Stimulated activated naive CD4-positive, alpha-beta T cell treated with Interleukin-2 at 50 U/mL for 16 hours (primary cell): Measurements from ENCODE around the gene TAC4.

Source experiments
- DNase-seq: peaks from one replicate; lab custom pipeline; 2025; lab: John Stamatoyannopoulos, UW

The TAC4 gene

DNA sequence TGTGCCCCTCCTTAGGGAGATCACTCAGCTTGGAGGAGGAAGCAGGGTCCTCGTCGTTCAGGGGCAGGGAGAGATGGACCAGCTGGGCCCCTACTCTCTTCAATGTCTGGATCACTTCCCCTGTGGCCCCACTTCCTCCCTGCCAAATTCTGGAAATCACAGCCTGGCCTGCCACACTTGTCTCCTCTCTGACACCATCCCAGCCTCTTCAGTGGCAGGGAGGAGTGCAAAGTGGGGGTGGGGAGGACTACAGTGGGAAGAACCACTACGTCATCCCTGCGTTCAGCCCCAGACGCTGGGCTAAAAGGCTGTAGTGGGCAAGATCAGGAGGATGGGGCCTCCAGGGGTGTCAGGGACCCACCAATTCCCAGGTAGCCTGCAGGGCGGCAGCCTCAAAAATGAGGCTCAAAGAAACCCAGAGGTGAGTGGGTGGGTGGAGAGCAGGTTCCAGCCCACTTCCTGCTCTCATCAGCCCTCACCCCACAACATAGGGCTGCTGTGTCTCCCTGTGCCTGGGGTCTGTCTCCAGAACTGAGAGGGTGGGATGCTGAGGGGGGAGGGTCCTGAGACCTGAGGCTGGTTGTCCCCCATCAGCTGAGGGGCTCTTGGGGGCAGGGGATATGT, 25.0 kb upstream of the TAC4 start:
- DNase-seq: no peak

DNA sequence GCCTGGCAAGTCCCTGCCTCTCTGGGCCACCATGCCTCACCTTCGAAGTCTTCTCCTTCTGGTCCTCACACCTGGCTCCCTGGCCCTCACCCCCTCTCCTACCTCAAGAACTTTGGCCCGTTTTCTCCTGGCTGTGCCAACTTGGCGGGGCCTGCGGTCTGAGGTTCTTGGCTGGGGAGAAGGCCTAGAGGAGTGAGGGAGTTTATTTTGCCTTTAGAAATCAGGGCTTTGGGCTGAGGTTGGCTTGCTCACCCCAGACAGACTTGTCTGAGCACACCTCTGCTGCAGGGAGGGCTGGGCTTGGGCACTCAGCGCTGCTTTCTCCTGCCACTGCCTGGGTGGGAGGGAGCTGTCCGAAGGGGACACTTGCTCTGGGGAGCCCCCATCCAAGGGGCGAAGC, 23.3 kb upstream of the TAC4 start:
- no peak for DNase-seq

DNA sequence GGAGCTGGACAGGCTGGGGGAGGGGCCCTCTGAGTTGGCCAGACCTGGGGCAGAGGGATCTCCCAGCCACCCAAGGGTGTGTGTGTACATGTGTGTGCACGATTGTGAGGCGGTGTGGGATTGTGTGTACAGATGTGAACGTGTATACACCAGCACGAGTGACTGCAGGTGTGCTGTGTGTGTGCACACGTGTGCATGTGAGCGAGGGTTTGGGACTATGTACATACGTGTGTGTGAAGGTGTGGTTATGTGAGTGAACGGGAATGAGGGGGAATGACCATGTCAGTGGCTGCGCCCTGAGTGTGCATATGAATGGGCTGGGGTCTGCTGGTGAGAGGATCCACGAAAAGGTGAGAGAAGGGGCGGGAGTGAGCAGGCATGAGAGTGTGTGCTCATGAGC, 22.4 kb upstream of the TAC4 start:
- DNase-seq: no peak

DNA sequence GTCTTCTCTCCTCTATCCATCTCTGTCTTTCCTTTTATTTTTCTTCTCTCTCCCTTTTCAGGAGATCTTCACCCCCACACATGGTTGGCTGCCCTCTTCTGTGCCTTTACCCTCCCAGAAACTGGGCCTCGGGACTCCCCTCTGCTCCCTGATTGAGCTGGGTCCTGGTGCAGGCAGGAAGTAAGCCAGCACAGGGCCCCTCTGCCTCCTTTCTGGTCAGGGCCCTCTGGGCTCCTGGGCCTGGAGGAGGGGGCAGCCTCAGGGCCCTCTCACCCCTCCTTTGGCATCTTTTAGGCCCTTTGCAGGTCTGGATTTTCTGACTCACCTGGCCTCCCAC, 21.1 kb upstream of the TAC4 start:
- no peak for DNase-seq

DNA sequence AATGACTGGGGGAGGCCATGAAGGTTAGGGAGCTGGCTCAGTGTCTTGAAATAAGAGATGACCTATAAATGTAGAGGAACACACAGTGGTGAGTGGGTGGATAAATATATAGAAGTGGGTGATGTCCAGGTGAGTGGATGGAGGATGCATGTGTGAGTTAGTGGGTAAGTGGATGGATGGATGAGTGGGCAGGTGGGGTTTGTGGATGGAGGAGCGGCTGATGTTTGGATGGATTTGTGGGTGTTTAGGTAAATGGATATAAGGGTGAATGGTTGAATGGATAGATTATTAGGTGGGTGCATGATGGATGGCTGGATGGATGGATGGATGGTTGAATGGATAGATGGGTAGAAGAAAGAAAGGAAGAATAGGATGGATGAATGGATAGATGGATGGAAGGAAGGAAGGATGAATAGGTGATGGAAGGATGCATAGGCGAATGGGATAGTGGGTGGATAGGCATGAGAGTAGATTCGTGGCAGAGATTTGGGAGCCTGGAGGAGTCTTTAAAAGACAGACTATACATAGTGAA, 19.1 kb upstream of the TAC4 start:
- DNase-seq: no peak

DNA sequence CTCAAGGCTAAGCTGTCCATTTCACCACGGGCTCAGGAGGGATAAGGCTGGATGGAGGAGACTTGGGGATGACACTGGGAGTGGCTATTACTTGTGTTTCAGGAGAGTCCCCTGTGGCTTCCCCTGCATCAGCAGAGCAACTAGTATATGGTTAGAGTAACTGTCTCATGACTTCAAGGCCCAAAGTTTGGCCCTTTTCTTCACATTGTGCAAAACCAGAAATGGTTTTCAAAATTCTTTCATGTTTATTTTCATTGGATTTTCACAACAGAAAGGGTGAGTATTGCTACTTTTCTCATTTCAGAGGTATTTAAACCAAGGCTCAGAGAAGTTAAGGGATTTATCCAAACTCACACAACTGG, 18.1 kb upstream of the TAC4 start:
- no peak for DNase-seq

DNA sequence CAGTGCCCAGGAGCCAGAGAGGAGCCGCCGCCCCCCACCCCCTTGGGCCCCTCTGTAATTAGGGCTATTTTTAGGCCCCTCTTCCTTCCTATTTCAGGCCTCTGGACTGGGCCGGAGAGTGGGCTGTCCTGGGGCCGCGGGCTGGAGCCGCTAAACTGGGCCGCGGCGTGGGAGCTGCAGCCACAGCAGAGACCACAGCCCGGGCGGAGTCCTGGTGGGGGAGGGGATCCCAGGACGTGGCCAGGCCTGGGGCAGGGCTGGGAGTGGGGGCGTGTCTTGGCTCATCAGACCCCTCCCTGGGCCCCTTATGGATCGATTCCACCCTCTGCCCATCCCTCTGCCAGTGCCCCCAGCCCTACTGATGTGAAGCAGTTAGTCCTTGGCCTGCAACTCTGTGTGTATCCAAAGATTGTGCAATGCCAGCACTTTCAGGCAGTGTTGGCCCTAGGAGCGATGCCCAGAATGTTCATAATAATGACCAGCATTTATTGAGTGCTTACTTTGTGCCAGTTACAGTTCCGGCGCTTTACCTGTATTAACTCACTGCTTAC, 15.0 kb upstream of the TAC4 start:
- no peak for DNase-seq

DNA sequence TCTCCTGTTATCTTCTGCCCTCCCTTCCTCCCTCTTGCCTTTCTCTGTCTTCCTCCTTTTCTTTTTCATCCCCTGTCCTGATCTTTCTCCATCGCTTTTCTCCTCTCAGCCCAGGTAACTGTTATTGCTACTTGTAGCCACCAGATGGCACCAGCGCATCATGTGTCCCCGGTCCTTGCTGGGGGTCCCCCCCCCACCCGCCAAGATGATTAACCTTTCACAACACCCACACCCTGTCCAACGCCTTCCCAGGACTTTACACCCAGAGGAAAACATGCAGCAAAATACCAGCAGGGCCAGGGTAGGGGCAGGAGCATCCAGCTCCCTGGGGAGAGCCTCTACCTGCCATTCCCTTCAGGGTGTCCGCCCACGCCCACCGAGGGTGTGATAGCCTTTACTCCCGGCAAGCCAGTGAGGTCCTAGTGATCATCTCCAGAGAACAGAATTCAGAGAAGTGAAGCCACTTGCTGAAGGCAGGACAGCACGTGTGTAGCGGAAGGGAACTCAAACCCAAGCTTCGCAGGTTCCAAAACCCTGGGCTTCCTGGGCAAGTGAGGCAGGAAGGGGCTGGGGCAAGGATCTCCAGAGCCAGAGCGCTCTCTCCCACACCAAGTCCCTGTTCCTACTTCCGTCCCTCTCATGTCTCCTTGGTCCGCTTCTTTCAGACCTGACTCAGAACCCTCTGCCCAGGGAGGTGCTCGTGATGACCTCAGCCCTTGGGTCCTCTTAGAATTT, 13.4 kb upstream of the TAC4 start:
- DNase-seq: peak; percentile 35

DNA sequence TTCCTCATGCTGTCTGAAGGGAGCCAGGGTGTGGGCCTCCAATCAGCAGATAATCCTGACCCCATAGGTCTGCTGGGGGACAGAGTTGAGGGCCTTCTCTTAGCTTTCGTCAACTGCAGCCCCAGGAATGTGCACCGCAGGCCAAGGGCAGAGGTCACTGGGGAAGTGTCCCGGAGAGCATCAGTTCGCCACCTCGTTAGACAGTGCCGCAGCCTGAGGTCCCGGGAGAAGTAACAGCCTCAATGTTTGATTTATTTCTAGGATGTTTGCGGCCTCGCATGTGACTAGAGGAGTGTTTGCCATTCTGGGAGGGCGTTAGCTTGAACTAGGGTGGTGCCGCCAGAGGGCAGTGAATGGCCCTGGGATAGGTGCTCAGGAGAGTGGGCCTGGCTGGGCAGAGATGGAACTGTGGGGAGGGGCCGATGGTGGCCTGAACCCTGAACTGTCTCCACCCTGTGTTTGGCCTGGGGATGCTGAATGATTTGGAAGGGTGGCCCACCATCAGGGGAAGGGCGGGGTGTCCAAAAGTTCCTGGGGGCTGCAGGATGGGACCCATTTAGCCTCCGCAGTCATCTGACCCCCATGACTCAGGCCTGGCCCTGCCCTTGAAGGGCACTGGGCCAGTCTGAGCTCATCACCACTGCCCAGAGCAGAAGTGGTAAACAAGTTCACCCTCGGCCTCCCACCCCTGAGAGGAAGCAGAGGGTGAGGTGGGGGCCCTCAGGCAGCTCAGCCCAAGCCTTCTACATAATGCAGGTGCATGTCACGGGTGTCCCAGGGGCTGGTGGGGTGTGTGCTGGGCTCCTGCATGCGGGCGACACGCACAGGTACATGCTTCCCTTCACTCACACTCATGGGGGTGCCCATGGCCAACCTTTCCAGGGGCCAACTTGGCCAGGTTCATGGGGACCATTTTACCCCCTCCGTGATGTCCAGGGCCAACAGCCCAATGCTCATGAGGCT, 12.4 kb upstream of the TAC4 start:
- no peak for DNase-seq

DNA sequence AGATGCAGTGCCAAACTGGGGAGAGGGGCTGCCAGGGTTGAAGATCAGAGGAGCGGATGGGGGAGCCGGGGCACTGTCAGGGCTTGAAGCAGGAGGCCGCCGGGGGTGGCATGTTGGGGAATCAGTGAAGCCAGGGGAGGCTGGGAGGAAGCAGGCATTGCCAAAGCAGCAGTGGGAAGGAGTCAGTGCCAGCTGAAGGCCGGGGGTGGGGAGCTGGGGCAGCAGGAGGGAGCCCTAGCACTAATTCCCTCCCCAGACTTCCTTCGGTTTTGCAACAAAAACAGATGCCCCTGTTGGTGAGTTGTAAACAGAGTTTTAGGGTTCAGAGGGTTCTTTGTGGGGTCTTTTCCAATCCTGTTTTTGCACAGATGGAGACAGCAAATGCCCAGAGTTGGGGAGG, 10.9 kb upstream of the TAC4 start:
- DNase-seq: no peak

DNA sequence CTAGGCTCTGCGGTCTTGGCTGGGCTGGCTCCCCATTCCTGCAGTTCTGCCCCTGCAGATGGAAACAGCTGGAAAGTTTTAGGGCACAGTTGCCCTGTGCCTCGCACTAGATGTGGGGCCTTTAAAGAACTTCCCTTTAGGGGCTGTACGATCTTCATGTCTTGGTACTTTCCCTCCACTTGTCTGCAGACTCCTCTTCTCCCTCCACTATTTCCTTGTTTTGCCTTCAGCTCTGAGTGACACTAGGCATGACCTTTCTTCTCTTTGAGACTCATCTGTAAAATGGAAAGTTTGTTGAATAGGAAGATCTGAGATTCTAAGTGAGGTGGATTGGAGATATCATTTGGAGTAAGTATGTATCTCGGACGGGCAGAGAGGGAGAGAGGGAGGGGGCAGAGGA, 6.3 kb upstream of the TAC4 start:
- DNase-seq: no peak

DNA sequence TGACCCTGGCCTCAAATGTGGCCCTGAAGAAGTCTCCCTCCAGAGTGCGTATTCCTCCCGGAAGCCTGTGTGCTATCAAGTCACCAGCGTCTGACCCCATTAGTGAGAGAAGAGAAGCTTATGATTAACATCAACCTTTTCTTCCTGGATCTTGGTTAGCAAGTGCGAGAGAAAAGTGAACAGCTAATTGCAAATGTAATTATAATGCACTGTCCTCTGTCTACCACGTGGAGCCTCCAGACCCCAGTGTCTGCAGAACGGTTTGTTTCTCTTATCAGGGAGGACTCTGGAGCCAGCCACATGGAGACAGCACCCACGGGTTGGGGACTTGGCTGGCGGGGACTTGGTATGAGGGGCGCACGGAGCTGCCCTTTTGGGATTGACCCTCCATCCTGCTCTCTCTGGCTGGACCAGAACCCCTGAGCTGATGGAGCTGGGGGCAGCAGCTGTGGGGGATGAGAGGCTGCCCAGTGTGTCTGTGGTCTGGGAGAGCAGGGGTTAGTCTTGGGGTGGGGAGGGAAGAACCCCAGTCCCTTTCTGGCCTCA, 5.7 kb upstream of the TAC4 start:
- no peak for DNase-seq

DNA sequence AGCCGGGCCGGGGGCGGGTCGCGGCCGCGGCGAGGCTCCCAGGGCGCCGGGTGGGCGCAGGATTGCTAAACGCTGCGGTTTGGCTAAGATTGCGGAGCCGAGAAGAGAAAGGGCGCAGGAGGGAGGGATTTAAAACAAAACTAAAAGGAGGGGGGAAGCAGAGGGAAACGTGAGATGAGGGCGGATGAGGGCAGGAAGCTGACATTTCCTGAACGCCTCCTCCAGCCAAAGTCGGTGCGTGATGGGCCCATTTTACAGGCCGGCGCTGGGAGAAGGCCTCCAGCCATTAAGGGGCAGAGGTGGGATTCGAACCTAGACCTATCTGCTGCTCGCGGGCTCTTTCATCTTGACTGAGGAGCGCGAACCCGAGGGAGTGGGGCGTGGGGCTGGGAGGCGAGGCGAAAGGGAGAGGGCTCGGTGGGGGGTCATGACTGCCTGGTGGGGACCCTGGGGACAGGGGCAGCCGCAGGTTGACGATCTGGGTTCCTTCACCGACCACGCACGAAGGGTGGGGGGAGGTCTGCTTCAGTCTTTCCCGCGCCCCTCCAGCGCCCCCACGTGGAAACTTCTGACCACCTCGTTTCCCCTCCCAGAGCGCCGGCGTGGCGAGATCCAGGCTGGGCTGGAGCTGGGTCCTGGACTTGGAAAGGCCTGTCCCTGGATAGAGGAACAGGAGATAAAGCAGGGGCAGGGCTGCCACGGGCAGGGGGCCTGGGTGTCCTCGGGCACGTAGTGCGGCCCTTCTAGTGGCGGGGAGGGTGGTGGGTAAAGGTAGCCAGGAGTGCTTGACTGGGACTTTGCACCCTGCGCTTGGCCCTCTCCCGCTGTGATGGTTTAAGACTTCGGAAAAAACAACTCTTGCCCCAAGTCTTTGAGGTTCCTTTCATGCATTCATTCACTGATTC, 3.8 kb upstream of the TAC4 start:
- peak; percentile 57 for DNase-seq

DNA sequence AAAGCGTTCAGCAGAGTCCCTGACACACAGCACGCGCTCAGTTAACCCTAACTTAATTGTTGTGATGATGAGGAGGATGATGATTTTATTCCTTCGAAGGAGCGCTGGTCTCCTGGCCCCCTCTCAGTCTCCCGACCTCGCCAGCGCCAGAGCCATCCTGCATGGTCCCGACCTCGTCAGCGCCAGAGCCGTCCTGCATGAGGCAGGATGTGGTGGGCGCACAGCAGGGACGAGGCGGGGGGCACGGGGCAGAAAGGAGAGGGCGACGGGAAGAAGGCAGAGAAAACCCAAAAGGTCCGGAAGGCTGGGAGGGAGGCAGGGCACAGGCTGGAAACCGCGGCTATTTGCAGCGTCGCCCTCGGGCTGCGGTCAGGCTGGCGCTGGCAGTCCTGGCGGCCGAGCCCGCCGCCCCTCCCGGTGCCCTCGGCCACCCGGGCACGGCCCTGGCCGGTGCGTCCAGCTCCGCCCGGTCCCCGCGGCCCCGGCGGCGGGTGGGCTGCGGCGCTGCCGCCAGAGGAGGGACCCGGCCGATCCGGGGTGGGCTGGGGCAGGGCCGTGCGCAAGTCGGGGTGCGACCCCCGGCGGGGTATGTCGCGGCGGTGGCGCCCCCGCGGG, 3.0 kb upstream of the TAC4 start:
- DNase-seq: no peak

DNA sequence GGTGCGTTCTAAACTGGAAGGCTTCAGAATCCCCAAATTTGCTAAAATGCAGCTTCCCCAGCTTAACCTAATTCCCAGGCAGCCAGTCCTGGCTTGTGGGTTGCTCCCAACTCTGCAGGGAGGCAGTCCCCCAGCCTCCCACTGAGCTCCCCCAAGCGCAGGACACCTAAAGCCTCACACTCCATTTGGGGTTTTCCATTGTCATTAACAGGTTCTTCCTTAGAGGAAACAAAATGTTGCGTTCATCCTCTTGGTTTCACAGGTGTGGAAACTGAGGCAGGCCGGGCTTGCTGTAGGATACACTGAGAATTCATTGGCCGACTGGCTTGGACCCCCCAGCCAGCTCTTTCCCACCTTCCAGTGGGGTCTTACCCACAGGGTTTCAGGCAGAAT, 2.3 kb upstream of the TAC4 start:
- no peak for DNase-seq

DNA sequence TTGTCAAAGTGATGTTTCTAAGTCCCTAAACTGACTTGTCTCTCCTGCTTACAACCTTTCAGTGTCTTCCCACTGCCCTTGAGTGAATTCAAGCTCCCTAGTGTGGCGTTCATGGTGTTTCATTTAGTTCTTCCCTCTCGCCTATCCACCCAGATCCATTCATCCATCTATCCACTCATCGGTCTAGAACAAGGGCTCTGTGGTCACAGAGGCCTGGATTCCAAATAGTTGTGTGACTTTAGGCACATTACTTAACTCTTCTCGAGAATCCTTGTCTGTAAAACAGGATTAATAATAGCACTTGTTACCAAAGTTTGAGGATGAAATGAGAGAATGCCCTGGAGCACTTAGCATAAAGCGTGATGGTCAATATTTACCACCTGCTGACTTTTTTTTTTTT, 870 bp upstream of the TAC4 start:
- DNase-seq: no peak

DNA sequence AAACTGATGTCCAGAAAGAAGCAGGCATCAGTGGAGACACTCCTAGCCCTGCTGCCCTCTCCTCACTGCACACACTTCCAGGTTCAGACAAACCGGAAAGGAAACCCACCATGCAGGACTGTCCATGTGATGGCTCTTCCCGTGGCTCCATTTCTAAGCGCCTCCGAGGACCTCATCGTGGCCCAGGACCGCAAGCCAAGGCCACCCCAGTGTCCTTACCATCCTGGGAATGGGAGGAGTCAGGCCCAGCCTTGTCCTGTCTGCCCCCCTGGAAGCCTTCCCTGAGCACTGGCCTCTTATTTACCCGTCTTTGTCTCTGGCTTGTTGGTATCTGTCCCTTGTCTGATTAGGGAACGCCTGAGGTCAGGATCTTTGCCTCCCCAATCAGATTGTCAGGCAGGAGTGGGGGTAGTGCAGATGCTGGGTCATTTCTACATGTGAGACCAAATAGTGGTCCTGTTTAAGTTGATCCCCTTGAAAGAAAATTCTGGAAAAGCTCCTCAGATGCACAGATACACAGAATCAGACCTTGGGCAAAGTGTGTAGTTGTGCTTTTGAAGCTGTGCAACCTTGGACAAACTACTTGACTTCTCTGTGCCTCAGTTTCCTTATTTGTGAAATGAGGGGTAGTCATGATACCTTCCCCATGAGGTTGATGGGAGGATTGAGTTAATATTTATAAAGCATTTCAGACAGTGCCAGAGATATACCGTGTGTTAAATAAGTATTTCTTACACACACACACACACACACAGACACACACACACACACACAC, 744 bp downstream of the TAC4 start:
- no peak for DNase-seq

DNA sequence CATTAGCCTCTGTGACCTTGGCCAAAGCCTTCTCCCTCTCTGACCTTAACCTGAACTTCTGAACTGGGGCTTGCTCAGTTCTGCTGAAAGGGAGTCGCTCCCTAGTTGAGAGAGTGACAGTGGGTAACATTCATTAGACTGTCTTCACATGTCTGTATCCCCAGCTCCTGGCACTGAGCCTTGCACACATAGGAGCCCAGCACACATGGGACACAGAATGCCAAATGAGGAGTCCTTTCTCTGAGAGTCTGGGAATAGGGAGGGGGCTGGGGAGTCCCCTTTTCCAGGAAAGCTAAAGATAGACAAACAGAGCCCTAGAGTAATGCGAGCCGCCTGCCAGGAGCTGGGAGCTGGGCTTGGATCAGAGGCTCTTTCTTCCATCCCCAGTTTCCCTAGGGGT, 2.5 kb downstream of the TAC4 start:
- no peak for DNase-seq

DNA sequence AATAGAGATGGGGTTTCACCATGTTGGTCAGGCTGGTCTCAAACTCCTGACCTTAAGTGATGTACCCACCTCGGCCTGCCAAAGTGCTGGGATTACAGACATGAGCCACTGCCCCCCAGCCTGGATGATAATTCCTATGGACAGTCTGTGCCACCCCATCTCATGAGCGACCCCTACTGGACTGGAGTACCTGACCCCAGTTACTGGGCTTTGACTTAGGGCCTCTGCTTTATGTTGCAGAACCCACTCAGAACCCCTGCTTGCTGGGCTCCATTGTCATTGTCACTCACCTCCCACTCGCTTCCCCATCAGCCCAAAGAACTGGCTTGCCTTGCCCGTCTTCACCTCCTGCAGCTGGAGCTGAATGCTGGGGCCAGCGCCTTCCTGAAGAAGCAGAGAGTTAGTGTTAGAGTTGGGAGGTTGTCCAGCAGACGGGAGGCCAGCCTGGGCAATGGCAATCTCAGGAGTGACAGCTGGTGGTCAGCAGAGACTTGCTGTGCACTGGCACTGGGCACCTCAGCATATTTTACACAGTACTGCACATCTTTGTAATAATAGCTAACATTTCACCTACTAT, 4.0 kb downstream of the TAC4 start:
- DNase-seq: no peak

DNA sequence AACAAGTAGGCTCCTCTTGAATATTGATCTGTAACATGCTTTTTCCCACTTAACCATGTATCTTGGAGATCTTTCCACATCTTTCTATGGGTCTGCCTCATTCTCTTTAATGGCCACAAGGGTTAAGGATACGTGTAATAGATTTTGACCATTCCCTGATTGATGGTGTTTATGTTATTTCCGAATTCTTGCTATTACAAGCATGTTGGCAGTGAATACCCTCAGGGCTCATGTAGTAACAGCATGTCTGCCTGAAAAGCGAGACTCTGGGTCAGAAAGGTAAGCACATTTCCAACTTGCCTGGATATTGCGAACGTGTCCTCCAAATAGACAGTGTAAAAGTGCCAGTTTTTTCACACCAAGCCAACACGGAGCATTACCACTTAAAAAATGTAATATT, 5.0 kb downstream of the TAC4 start:
- DNase-seq: no peak
